Cardiac muscle cell (in vitro differentiated cells and primary cell): Measurements from ENCODE around the gene GORAB. TPM values are rescaled to one million over a fixed set of nuclear protein-coding genes. Genes with fewer than 3 reads are reported as not detected.

Experiments used
- DNase-seq, 2 donors: peaks; one replicate each; pipeline versions ENCODE4 v3.0.0 to v3.0.0-alpha.2; 2010 to 2017; ENCODE audit warnings: low read depth in 1 of 2, low spot score in 1 of 2
- H3K27ac ChIP-seq: fragments of 200-600 bp; sonication (generic); 2 replicates; pipeline ENCODE4 v1.5.1; 2016
- H3K27me3 ChIP-seq: fragments of 200-600 bp; sonication (generic); 2 replicates; pipeline ENCODE4 v1.6.0; 2016; ENCODE audit warnings: control low read depth
- H3K36me3 ChIP-seq: fragments of 200-600 bp; sonication (generic); 2 replicates; pipeline ENCODE4 v1.5.1; 2016; ENCODE audit warnings: control low read depth
- H3K4me1 ChIP-seq: fragments of 200-600 bp; sonication (generic); 2 replicates; pipeline ENCODE4 v1.8.1; 2017; ENCODE audit warnings: low read depth, mild to moderate bottlenecking, mixed run types
- H3K4me3 ChIP-seq: fragments of 200-600 bp; sonication (generic); 2 replicates; pipeline ENCODE4 v1.5.1; 2016; ENCODE audit warnings: mild to moderate bottlenecking
- H3K9me3 ChIP-seq: fragments of 200-600 bp; sonication (generic); 2 replicates; pipeline ENCODE4 v1.5.1; 2017; ENCODE audit warnings: low read depth, mild to moderate bottlenecking, control low read depth
- CTCF ChIP-seq: IDR thresholded peaks from 2 replicates; pipeline ENCODE4 v1.5.1; 2012; ENCODE audit warnings: low read depth, mild to moderate bottlenecking, low read length
- polyA plus RNA-seq: library from polyadenylated mRNA; unstranded; fragments of >200 nt; fragmentation: Nextera tagmentation; extraction: Ambion mirVana; gene quantifications from 2 replicates; pipeline ENCODE4 v1.2.1, GENCODE V29; 2016
- total RNA-seq: library from RNA; depleted of rRNA; stranded (reverse); fragments of >200 nt; gene quantifications from 2 replicates; pipeline ENCODE4 v1.2.3, GENCODE V29; 2016

The GORAB gene
- total and polyA plus RNA-seq, 2 experiments from 2014 or later, result 8.5 to 10.1 TPM

- no peaks in the 10 kb centered on the region for H3K36me3 ChIP-seq
- no peaks in the 10 kb centered on the region for H3K9me3 ChIP-seq
- H3K4me3 ChIP-seq, result no peak overlapping the region
- H3K27me3 ChIP-seq, result no peaks in the 10 kb centered on the region
- no peak overlapping the region for H3K27ac ChIP-seq
- H3K4me1 ChIP-seq, result no peaks in the 10 kb centered on the region
- TF ChIP-seq CTCF, result no peak
- peak in 1 of 2 donors; percentile 95 for DNase-seq
These were observed 30.8 kb downstream of the GORAB start for GRCh38 chr1:170562646-170563338.

GRCh38 chr1:170567214-170567613, 35.2 kb downstream of the GORAB start:
- no peak for DNase-seq
- H3K9me3 ChIP-seq, result no peaks in the 10 kb centered on the region
- no peaks in the 10 kb centered on the region for H3K4me1 ChIP-seq
- no peaks in the 10 kb centered on the region for H3K36me3 ChIP-seq
- no peaks in the 10 kb centered on the region for H3K27me3 ChIP-seq
- H3K27ac ChIP-seq, result no peak overlapping the region
- H3K4me3 ChIP-seq, result no peak overlapping the region
- TF ChIP-seq CTCF, result no peak

- H3K27me3 ChIP-seq, result no peaks in the 10 kb centered on the region
- H3K27ac ChIP-seq, result no peak overlapping the region
- no peak for DNase-seq
- no peak for TF ChIP-seq CTCF
- no peak overlapping the region for H3K4me3 ChIP-seq
- H3K4me1 ChIP-seq, result no peaks in the 10 kb centered on the region
- H3K36me3 ChIP-seq, result no peaks in the 10 kb centered on the region
- no peaks in the 10 kb centered on the region for H3K9me3 ChIP-seq
These were observed 36.2 kb downstream of the GORAB start for GRCh38 chr1:170568197-170568596.

- H3K27ac ChIP-seq, result no peak overlapping the region
- no peak for DNase-seq
- no peaks in the 10 kb centered on the region for H3K9me3 ChIP-seq
- TF ChIP-seq CTCF, result no peak
- H3K36me3 ChIP-seq, result no peaks in the 10 kb centered on the region
- no peaks in the 10 kb centered on the region for H3K4me1 ChIP-seq
- no peaks in the 10 kb centered on the region for H3K27me3 ChIP-seq
- H3K4me3 ChIP-seq, result no peak overlapping the region
These were observed 45.0 kb downstream of the GORAB start for GRCh38 chr1:170576980-170577379.

GRCh38 chr1:170578359-170578758, 46.4 kb downstream of the GORAB start:
- no peak overlapping the region for H3K27ac ChIP-seq
- H3K9me3 ChIP-seq, result no peaks in the 10 kb centered on the region
- TF ChIP-seq CTCF, result no peak
- no peaks in the 10 kb centered on the region for H3K36me3 ChIP-seq
- no peaks in the 10 kb centered on the region for H3K4me1 ChIP-seq
- DNase-seq, result no peak
- no peak overlapping the region for H3K4me3 ChIP-seq
- no peaks in the 10 kb centered on the region for H3K27me3 ChIP-seq
